Measurements from ENCODE around the gene PID1.

PID1 gene

GRCh38 chr2:229009816-229010215 lies 261.3 kb downstream of the PID1 start:
- no peak for DNase-seq (ENCODE audit: low spot score)

- DNase-seq (ENCODE audit: low spot score): no peak
Observed at GRCh38 chr2:229003256-229003655, 267.8 kb downstream of the PID1 start.

- DNase-seq (ENCODE audit: low spot score): no peak
Observed at GRCh38 chr2:229001196-229001595, 269.9 kb downstream of the PID1 start.

- DNase-seq (ENCODE audit: low spot score): no peak
Observed at GRCh38 chr2:228999326-228999725, 271.8 kb downstream of the PID1 start.

- DNase-seq (ENCODE audit: low spot score): no peak
Observed at GRCh38 chr2:228988786-228989185, 282.3 kb downstream of the PID1 start.

GRCh38 chr2:228987441-228988155 lies 283.5 kb downstream of the PID1 start:
- no peak for DNase-seq (ENCODE audit: low spot score)

GRCh38 chr2:228986961-228987360 lies 284.1 kb downstream of the PID1 start:
- no peak for DNase-seq (ENCODE audit: low spot score)

- no peak for DNase-seq (ENCODE audit: low spot score)
Observed at GRCh38 chr2:228983700-228984099, 287.4 kb downstream of the PID1 start.

- no peak for DNase-seq (ENCODE audit: low spot score)
Observed at GRCh38 chr2:228974169-228974568, 296.9 kb downstream of the PID1 start.
